Lung (tissue), 12 donors: ENCODE data around the gene PTPRU. TPM values are rescaled to one million over a fixed set of nuclear protein-coding genes. Genes with fewer than 3 reads are reported as not detected.

Source experiments
- ATAC-seq: fragments of 200-7000 bp; cut with Tn5 transposase; one replicate; pipeline ENCODE4 v1.9.1; 2020; ENCODE audit warnings: moderate number of reproducible peaks; ENCODE audit not compliant: insufficient read depth, low FRiP score
- DNase-seq, 3 donors: peaks; one replicate each; pipeline ENCODE4 v3.0.0-alpha.2; 2013 to 2017
- H3K27ac ChIP-seq, 2 donors: one replicate each; pipeline ENCODE4 v1.5.1; 2013; ENCODE audit warnings: mild to moderate bottlenecking in 2 of 2, moderate library complexity in 2 of 2, control low read depth in 1 of 2, inconsistent platforms in 1 of 2, low read depth in 1 of 2, low read length in 1 of 2
- H3K27me3 ChIP-seq, 3 donors: one replicate each; pipeline ENCODE4 v1.5.1; 2013; ENCODE audit warnings: low read length in 2 of 3; ENCODE audit not compliant: control insufficient read depth in 3 of 3, insufficient read depth in 3 of 3
- H3K36me3 ChIP-seq, 4 donors: one replicate each; pipeline ENCODE4 v1.5.1; 2013; ENCODE audit warnings: low read length in 4 of 4, mild to moderate bottlenecking in 1 of 4, moderate library complexity in 1 of 4; ENCODE audit not compliant: control insufficient read depth in 4 of 4, insufficient read depth in 4 of 4
- H3K4me1 ChIP-seq, 5 donors: one replicate each; pipeline ENCODE4 v1.5.1; 2013; ENCODE audit warnings: low read length in 5 of 5, mild to moderate bottlenecking in 2 of 5, moderate library complexity in 1 of 5; ENCODE audit not compliant: control insufficient read depth in 5 of 5, insufficient read depth in 5 of 5
- H3K4me3 ChIP-seq: one replicate; pipeline ENCODE4 v1.5.1; 2013; ENCODE audit warnings: mild to moderate bottlenecking, control low read depth, moderate library complexity
- H3K9ac ChIP-seq, 2 donors: one replicate each; pipeline ENCODE4 v1.5.1; 2013; ENCODE audit warnings: low read length in 2 of 2, control low read depth in 1 of 2; ENCODE audit not compliant: insufficient read depth in 1 of 2
- H3K9me3 ChIP-seq, 4 donors: one replicate each; pipeline ENCODE4 v1.5.1; 2013; ENCODE audit warnings: low read length in 3 of 4, mild to moderate bottlenecking in 1 of 4, moderate library complexity in 1 of 4; ENCODE audit not compliant: control insufficient read depth in 4 of 4, insufficient read depth in 3 of 4
- CTCF ChIP-seq: IDR thresholded peaks from 2 replicates; pipeline ENCODE4 v1.5.1; 2012; ENCODE audit warnings: mild to moderate bottlenecking; ENCODE audit errors: control extremely low read depth, extremely low read depth
- WGBS, 2 donors: extraction: QIAGEN DNeasy Blood & Tissue Kit; methylation state at CpG; one replicate each; pipeline ENCODE4 v1.1.7; 2013; 5-methylcytosine and 5-hydroxymethylcytosine counted together
- polyA plus RNA-seq, 2 donors: library from polyadenylated mRNA; stranded (reverse); fragments of 200-250 nt; gene quantifications; one replicate each; pipeline ENCODE4 v1.2.1, GENCODE V29; 2013
- total RNA-seq, 2 donors: library from RNA; depleted of rRNA in 1 of 2; stranded (reverse); fragments of >200 nt in 1 of 2; gene quantifications; one replicate each; pipeline ENCODE4 v1.2.1, GENCODE V29; 2014 to 2021
- donor health status: control.
- donor health status: control.
- donor health status: Bipolar disorder and iron deficiency.
- donor health status: healthy.
- donor health status: DM: yes; HTN: yes; CAD: no.

The PTPRU gene
- total and polyA plus RNA-seq, 4 donors: 22.6 to 55.3 (median 32.9) TPM

- ATAC-seq (no peak), DNase-seq (no peak)
- peaks cover 0 to 1% (median 0%) of the 10 kb centered on the region in 4 donors for H3K36me3 ChIP-seq
- H3K9ac ChIP-seq: no peak overlapping the region
- no peak overlapping the region for H3K27ac ChIP-seq
- H3K4me3 ChIP-seq: no peak overlapping the region
- peaks cover 0 to 27% (median 2%) of the 10 kb centered on the region in 5 donors for H3K4me1 ChIP-seq
- H3K27me3 ChIP-seq: no peaks in the 10 kb centered on the region
- TF ChIP-seq CTCF: no peak
- WGBS, 2 donors: 77 to 82% methylated on average over 2 of the region's 2 CpGs
- H3K9me3 ChIP-seq: peaks cover 0 to 5% (median 0%) of the 10 kb centered on the region in 4 donors
These were observed 12.1 kb downstream of the PTPRU start for GRCh38 chr1:29248409-29248808.

GRCh38 chr1:29249170-29249691, 12.9 kb downstream of the PTPRU start:
- Histone ChIP-seq H3K27me3 (no peaks in the 10 kb centered on the region), H3K9ac (no peak overlapping the region), H3K9me3 (peaks cover 0 to 5% (median 0%) of the 10 kb centered on the region in 4 donors), H3K4me1 (peaks cover 0 to 27% (median 2%) of the 10 kb centered on the region in 5 donors), H3K36me3 (peaks cover 0 to 1% (median 0%) of the 10 kb centered on the region in 4 donors), H3K4me3 (no peak overlapping the region), H3K27ac (no peak overlapping the region)
- 36 to 40% methylated on average over 8 of the region's 8 CpGs for WGBS, 2 donors
- peak; percentile 73 to 87 (median 85) for DNase-seq
- no peak for ATAC-seq
- TF ChIP-seq CTCF: no peak

- 95 to 96% methylated on average over 2 of the region's 2 CpGs for WGBS, 2 donors
- no peaks in the 10 kb centered on the region for H3K27me3 ChIP-seq
- H3K4me3 ChIP-seq: no peak overlapping the region
- H3K4me1 ChIP-seq: peaks cover 0 to 27% (median 2%) of the 10 kb centered on the region in 5 donors
- H3K36me3 ChIP-seq: peaks cover 0 to 1% (median 0%) of the 10 kb centered on the region in 4 donors
- no peak overlapping the region for H3K27ac ChIP-seq
- H3K9ac ChIP-seq: no peak overlapping the region
- DNase-seq: no peak
- no peak for TF ChIP-seq CTCF
- no peak for ATAC-seq
- peaks cover 0 to 5% (median 0%) of the 10 kb centered on the region in 4 donors for H3K9me3 ChIP-seq
These were observed 13.7 kb downstream of the PTPRU start for GRCh38 chr1:29249951-29250581.
